ENCODE measurements around the gene RYR1. TPM values are rescaled to one million over a fixed set of nuclear protein-coding genes. Genes with fewer than 3 reads are reported as not detected.
A peak's percentile ranks its signal among the peaks of the same experiment; 100 is the strongest.

The RYR1 gene
- total and polyA plus RNA-seq, 2 of the 8 experiments (the other 6 are each of a cell fraction or from before 2014, with no cell fraction given), result 5.8 to 11.8 TPM

DNA sequence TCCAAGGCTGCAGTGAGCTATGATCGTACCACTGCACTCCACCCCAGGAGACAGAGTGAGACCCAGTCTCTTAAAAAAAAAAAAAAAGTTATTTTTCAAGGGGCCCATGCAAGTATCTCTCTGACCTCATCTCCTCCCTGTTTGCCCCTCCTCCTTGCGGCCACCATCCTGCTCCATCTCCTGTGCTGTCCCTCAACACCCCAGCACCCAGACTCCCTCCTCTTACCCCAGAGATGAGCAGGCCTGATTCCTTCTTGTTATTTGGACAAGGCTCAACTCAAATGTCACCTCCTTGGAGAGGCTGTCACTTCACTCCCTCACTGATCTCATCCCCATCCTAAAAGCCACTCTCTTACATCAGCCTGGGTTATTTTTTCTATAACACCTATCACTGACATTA, 4.4 kb downstream of the RYR1 start:
- H3K9ac ChIP-seq (replicated peaks in 1 of 4; ENCODE audit: extremely low read depth in 1 of 4, low read depth in 3 of 4, low read length in 3 of 4), result no peak overlapping the region
- no peak overlapping the region for H3K4me3 ChIP-seq (ENCODE audit: extremely low read depth in 1 of 4, insufficient read depth in 2 of 4, low read depth in 3 of 4, low read length in 4 of 4)
- no peak overlapping the region for H2BK20ac ChIP-seq (ENCODE audit: low read length)
- H3K23me2 ChIP-seq (ENCODE audit: low read depth, low read length), result peaks cover 8% of the 10 kb centered on the region; the same call in 1 of the 2 replicates
- H3K79me1 ChIP-seq (ENCODE audit: low read depth, low read length), result no peaks in the 10 kb centered on the region
- FAIRE-seq (no peak), DNase-seq (ENCODE audit: low read depth in 1 of 2, low spot score in 2 of 2) (no peak)
- H3K4me2 ChIP-seq (ENCODE audit: insufficient read depth in 1 of 2, low read depth in 2 of 2, low read length in 2 of 2), result no peak overlapping the region
- no peak overlapping the region for H3K27ac ChIP-seq (ENCODE audit: low read depth, low read length)
- H3K4ac ChIP-seq (replicated peaks; ENCODE audit: insufficient read length, low read depth, low read length), result no peak overlapping the region
- H3K27me3 ChIP-seq (replicated peaks in 1 of 4; ENCODE audit: control insufficient read depth in 3 of 4, extremely low read depth in 1 of 4, insufficient read depth in 3 of 4, low read length in 3 of 4), result no peaks in the 10 kb centered on the region
- no peak overlapping the region for H3K14ac ChIP-seq (ENCODE audit: insufficient read length)
- no peak overlapping the region for H2BK120ac ChIP-seq (replicated peaks; ENCODE audit: low read depth, low read length)
- no peak overlapping the region for H2AFZ ChIP-seq (ENCODE audit: low read length)
- no peaks in the 10 kb centered on the region for H3K9me3 ChIP-seq (ENCODE audit: insufficient read depth in 2 of 2, low read depth in 1 of 2, low read length in 1 of 2)
- no peak overlapping the region for H2BK15ac ChIP-seq (ENCODE audit: low read length)
- no peak overlapping the region for H4K91ac ChIP-seq (replicated peaks; ENCODE audit: insufficient read length, low read length)
- H3K23ac ChIP-seq (ENCODE audit: insufficient read length), result no peak overlapping the region
- no peak for TF ChIP-seq CHD2 (IDR thresholded peaks at IDR 0.05; ENCODE audit: low read length)
- TF ChIP-seq RNF2 (IDR thresholded peaks at IDR 0.05; ENCODE audit: borderline replicate concordance, low read depth, low read length, missing control alignments, poor library complexity, severe bottlenecking), result no peak
- no peak for TF ChIP-seq TBP (IDR thresholded peaks at IDR 0.05; ENCODE audit: low read depth, low read length)
- TF ChIP-seq SAP30 (IDR thresholded peaks at IDR 0.05; ENCODE audit: insufficient read depth, insufficient replicate concordance, low read length), result no peak
- no peak for TF ChIP-seq HDAC2 (IDR thresholded peaks at IDR 0.05; ENCODE audit: borderline replicate concordance in 1 of 2, low read depth in 2 of 2, low read length in 2 of 2)
- no peak for TF ChIP-seq RBBP5 (IDR thresholded peaks at IDR 0.05; ENCODE audit: borderline replicate concordance, low read depth, low read length)
- peaks cover 0 to 8% of the 10 kb centered on the region in 2 experiments; a peak in 1 of 4 replicates for H3K79me2 ChIP-seq (ENCODE audit: control insufficient read depth in 1 of 2, insufficient read depth in 2 of 2, low read length in 2 of 2)
- H3K56ac ChIP-seq (replicated peaks; ENCODE audit: insufficient read length, low read depth, low read length), result no peak overlapping the region
- H3K18ac ChIP-seq (ENCODE audit: extremely low read depth, low read length), result no peak overlapping the region
- no peak overlapping the region for H2BK5ac ChIP-seq (ENCODE audit: low read depth, low read length)
- H3K4me1 ChIP-seq (replicated peaks in 1 of 4; ENCODE audit: control insufficient read depth in 3 of 4, insufficient read depth in 4 of 4, low read length in 3 of 4), result peaks cover 8 to 13% (median 9%) of the 10 kb centered on the region in 4 experiments
- H2AK5ac ChIP-seq (ENCODE audit: low read depth, low read length), result peak overlapping the region; percentile 40; the same call in 1 of the 2 replicates
- H4K20me1 ChIP-seq (replicated peaks in 1 of 2; ENCODE audit: control insufficient read depth in 1 of 2, insufficient read depth in 2 of 2, low read length in 2 of 2), result no peaks in the 10 kb centered on the region
- H2BK12ac ChIP-seq (ENCODE audit: low read depth, low read length), result no peak overlapping the region
- no peaks in the 10 kb centered on the region; a peak in 1 of 8 replicates for H3K36me3 ChIP-seq (ENCODE audit: control insufficient read depth in 2 of 4, insufficient read depth in 4 of 4, low read length in 3 of 4)
- WGBS, 2 experiments (ENCODE audit: extremely low coverage in 1 of 2, insufficient coverage in 1 of 2, insufficient read length in 1 of 2, insufficient replicate concordance in 2 of 2, low coverage in 1 of 2, low lambda C conversion rate in 2 of 2, missing lambda C conversion rate in 1 of 2), result 97% methylated on average over 2 of the region's 2 CpGs; no CpG with 5 or more reads in 1 of the 2 experiments
- ChIA-PET CTCF (ENCODE audit: partially characterized antibody) (no interaction called here), POLR2A (ENCODE audit: partially characterized antibody) (interaction anchor here (1.5 to 1.6 kb wide), 2 partner anchors 13 to 35 kb away, joined by 4 read pairs; partner anchors contain the start of gene FAM98C)
- H4K5ac ChIP-seq (ENCODE audit: insufficient read length, low read depth, low read length), result no peak overlapping the region
- no peak overlapping the region for H4K8ac ChIP-seq (ENCODE audit: extremely low read depth, insufficient read depth, low read length)
